Gastroesophageal sphincter (tissue), 4 donors: ENCODE measurements around the gene SULT4A1. TPM values are rescaled to one million over a fixed set of nuclear protein-coding genes. Genes with fewer than 3 reads are reported as not detected.

Experiments
- ATAC-seq: fragments of 150-250 bp; one replicate; pipeline ENCODE4 v1.9.1; 2016; ENCODE audit warnings: mild to moderate bottlenecking, moderate library complexity
- H3K27ac ChIP-seq, 4 donors: fragments of 200-600 bp; sonication (generic) in 3 of 4; 1 replicate in 3 of 4; 2 replicates in 1 of 4; pipeline ENCODE4 v1.5.1; 2016 to 2019
- H3K27me3 ChIP-seq: fragments of 200-600 bp; sonication (generic); one replicate; pipeline ENCODE4 v1.5.1; 2019
- H3K36me3 ChIP-seq, 2 donors: fragments of 200-600 bp; sonication (generic); one replicate each; pipeline ENCODE4 v1.5.1; 2019; ENCODE audit warnings: control low read depth in 1 of 2
- H3K4me1 ChIP-seq, 3 donors: fragments of 200-600 bp; sonication (generic); 1 replicate in 2 of 3; 2 replicates in 1 of 3; pipeline ENCODE4 v1.5.1; 2016 to 2019; ENCODE audit warnings: control low read depth in 2 of 3
- H3K4me3 ChIP-seq, 2 donors: fragments of 200-600 bp; sonication (generic); one replicate each; pipeline ENCODE4 v1.5.1; 2019; ENCODE audit warnings: mild to moderate bottlenecking in 1 of 2, moderate library complexity in 1 of 2
- H3K9me3 ChIP-seq, 3 donors: fragments of 200-600 bp; sonication (generic); one replicate each; pipeline ENCODE4 v1.5.1; 2017 to 2019; ENCODE audit warnings: control low read depth in 2 of 3
- EP300 ChIP-seq: sonication (generic); formaldehyde crosslinking; IDR thresholded peaks from one replicate; pipeline ENCODE4 v1.6.1; 2017; ENCODE audit warnings: antibody characterized with exemption, mild to moderate bottlenecking
- POLR2A ChIP-seq, 2 donors: fragments of 450-650 bp; IDR thresholded peaks; one replicate each; pipeline ENCODE4 v1.6.1; 2017; ENCODE audit warnings: antibody characterized with exemption in 2 of 2, mild to moderate bottlenecking in 2 of 2, moderate library complexity in 1 of 2
- POLR2AphosphoS5 ChIP-seq: sonication (generic); formaldehyde crosslinking; IDR thresholded peaks from one replicate; pipeline ENCODE4 v1.6.1; 2017; ENCODE audit warnings: antibody characterized with exemption
- WGBS, 2 donors: methylation state at CpG; one replicate each; pipeline ENCODE4 v1.1.5; 2018; ENCODE audit warnings: low coverage in 1 of 2; 5-methylcytosine and 5-hydroxymethylcytosine counted together
- total RNA-seq, 4 donors: library from RNA; depleted of rRNA; stranded (reverse); fragments of >200 nt; gene quantifications; one replicate each; pipeline ENCODE4 v1.1.0, GENCODE V29; 2016
- TF ChIP-seq, protein P1 (sequence below), 4 experiments: fragments of 200-600 bp in 2 of 4; fragments of 450-650 bp in 2 of 4; sonication (generic) in 1 of 4; IDR thresholded peaks; one replicate each; pipeline ENCODE4 v1.5.1; 2017 to 2019; ENCODE audit warnings: antibody characterized with exemption in 4 of 4, mild to moderate bottlenecking in 2 of 4, moderate library complexity in 2 of 4

SULT4A1 gene
- total RNA-seq, 4 donors from 2014 or later, result 0.16 to 1.7 (median 0.54) TPM; not detected in 1

- TF ChIP-seq, protein P1, sequence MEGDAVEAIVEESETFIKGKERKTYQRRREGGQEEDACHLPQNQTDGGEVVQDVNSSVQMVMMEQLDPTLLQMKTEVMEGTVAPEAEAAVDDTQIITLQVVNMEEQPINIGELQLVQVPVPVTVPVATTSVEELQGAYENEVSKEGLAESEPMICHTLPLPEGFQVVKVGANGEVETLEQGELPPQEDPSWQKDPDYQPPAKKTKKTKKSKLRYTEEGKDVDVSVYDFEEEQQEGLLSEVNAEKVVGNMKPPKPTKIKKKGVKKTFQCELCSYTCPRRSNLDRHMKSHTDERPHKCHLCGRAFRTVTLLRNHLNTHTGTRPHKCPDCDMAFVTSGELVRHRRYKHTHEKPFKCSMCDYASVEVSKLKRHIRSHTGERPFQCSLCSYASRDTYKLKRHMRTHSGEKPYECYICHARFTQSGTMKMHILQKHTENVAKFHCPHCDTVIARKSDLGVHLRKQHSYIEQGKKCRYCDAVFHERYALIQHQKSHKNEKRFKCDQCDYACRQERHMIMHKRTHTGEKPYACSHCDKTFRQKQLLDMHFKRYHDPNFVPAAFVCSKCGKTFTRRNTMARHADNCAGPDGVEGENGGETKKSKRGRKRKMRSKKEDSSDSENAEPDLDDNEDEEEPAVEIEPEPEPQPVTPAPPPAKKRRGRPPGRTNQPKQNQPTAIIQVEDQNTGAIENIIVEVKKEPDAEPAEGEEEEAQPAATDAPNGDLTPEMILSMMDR (IDR thresholded peaks at IDR 0.05), result no peak
- TF ChIP-seq EP300, result no peak
- TF ChIP-seq POLR2AphosphoS5, result no peak
- no peak for TF ChIP-seq POLR2A (IDR thresholded peaks at IDR 0.05)
Measured at GRCh38 chr22:43895986-43896645, 33.8 kb upstream of the SULT4A1 start.

GRCh38 chr22:43894122-43894521 is 31.8 kb upstream of the SULT4A1 start:
- WGBS, 2 donors, result 60 to 100% methylated on average over 1 of the region's 5 CpGs
- no peak for ATAC-seq
- no peaks in the 10 kb centered on the region for H3K9me3 ChIP-seq
- H3K4me3 ChIP-seq, result no peak overlapping the region
- no peaks in the 10 kb centered on the region for H3K36me3 ChIP-seq
- TF ChIP-seq EP300, result no peak
- no peak overlapping the region for H3K27ac ChIP-seq
- H3K4me1 ChIP-seq, result peaks cover 0 to 15% (median 7%) of the 10 kb centered on the region in 3 donors
- peaks cover 70% of the 10 kb centered on the region for H3K27me3 ChIP-seq

More at GRCh38 chr22:43895986-43896645, 33.8 kb upstream of the SULT4A1 start:
- H3K36me3 ChIP-seq, result no peaks in the 10 kb centered on the region
- WGBS, 2 donors, result 34 to 43% methylated on average over 1 to 6 of the region's 11 CpGs
- no peak for ATAC-seq
- H3K9me3 ChIP-seq, result no peaks in the 10 kb centered on the region
- peaks cover 0 to 9% (median 6%) of the 10 kb centered on the region in 3 donors for H3K4me1 ChIP-seq
- H3K27ac ChIP-seq, result no peak overlapping the region
- H3K27me3 ChIP-seq, result peaks cover 57% of the 10 kb centered on the region
- no peak overlapping the region for H3K4me3 ChIP-seq

GRCh38 chr22:43893266-43893665 is 31.0 kb upstream of the SULT4A1 start:
- TF ChIP-seq EP300 (no peak), POLR2AphosphoS5 (no peak), POLR2A (IDR thresholded peaks at IDR 0.05) (no peak)
- TF ChIP-seq, protein P1 (IDR thresholded peaks at IDR 0.05), result no peak
- no peaks in the 10 kb centered on the region for H3K36me3 ChIP-seq
- H3K27ac ChIP-seq, result no peak overlapping the region
- 100% methylated on average over 1 of the region's 5 CpGs; no CpG with 5 or more reads in 1 of the 2 donors for WGBS, 2 donors
- H3K4me3 ChIP-seq, result no peak overlapping the region
- H3K27me3 ChIP-seq, result peaks cover 78% of the 10 kb centered on the region
- H3K9me3 ChIP-seq, result no peaks in the 10 kb centered on the region
- no peak for ATAC-seq
- H3K4me1 ChIP-seq, result peaks cover 0 to 15% (median 7%) of the 10 kb centered on the region in 3 donors

GRCh38 chr22:43892183-43892894 is 30.0 kb upstream of the SULT4A1 start:
- H3K27me3 ChIP-seq, result peaks cover 86% of the 10 kb centered on the region
- ATAC-seq, result no peak
- WGBS, 2 donors, result 58 to 60% methylated on average over 5 to 6 of the region's 15 CpGs
- no peaks in the 10 kb centered on the region for H3K9me3 ChIP-seq
- no peak overlapping the region for H3K4me3 ChIP-seq
- TF ChIP-seq, protein P1 (IDR thresholded peaks at IDR 0.05), result no peak
- TF ChIP-seq POLR2AphosphoS5 (no peak), EP300 (no peak), POLR2A (IDR thresholded peaks at IDR 0.05) (no peak)
- H3K36me3 ChIP-seq, result no peaks in the 10 kb centered on the region
- no peak overlapping the region for H3K27ac ChIP-seq
- peaks cover 0 to 15% (median 7%) of the 10 kb centered on the region in 3 donors for H3K4me1 ChIP-seq

DNA sequence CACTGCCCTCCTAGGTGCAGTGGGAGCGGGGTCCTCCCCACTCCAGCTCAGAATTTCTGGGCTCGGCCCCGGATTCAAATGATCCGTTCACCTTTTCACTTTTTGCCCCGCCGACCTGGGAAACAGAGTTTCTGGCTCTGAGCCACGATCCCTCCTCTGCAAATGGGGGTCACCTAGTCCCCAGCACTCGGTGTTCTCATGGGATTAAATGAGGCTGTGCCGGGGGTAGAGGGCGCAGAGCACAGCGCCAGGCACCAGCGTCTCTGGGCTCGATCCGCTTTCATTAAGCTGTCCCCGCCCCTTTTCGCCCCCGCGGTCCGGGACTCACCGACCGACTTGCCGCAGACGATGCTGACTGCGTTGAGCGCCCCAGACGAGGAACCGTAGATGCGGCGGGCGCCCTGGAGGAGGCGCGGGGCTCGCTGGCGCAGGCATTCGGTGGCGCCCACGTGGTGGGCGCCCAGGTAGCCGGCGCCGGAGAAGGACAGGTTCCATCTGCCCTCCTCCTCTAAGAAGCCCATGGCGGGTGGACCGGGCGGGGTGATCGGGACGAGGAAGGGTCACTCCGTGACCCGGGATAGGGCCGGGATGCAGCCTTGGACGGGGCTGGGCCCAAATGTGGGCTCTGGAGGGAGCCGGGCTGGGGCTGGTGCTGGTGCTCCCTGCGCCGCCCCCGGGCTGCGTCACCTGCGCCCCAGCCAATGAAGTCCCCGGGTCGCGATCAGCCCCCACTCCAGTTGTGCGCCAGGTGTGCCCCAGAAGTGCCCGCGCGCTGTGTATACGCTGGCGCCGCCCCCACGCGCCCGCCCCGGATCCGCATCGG is 29.3 kb upstream of the SULT4A1 start, which contains the start of gene PNPLA5:
Gene PNPLA5, minus strand, starts transcription at position 654 of the 823 bp plus-strand sequence. Its CDS starts 133 bp downstream, at position 521.
- no peak for ATAC-seq
- Histone ChIP-seq H3K27ac (no peak within 1 kb of the TSS), H3K27me3 (peaks cover 94% of the 10 kb centered on the region), H3K36me3 (no peaks in the 10 kb centered on the region), H3K4me3 (no peak within 1 kb of the TSS), H3K9me3 (no peaks in the 10 kb centered on the region), H3K4me1 (peaks cover 0 to 15% (median 7%) of the 10 kb centered on the region in 3 donors)
- 0% methylated on average over 1 to 5 of the region's 72 CpGs for WGBS, 2 donors
- TF ChIP-seq POLR2A (IDR thresholded peaks at IDR 0.05), result no peak
- TF ChIP-seq, protein P1 (IDR thresholded peaks at IDR 0.05), result no peak
- TF ChIP-seq EP300, result no peak
- TF ChIP-seq POLR2AphosphoS5, result no peak
